HepG2 (cell line): ENCODE measurements around the gene ERLIN1. TPM values are rescaled to one million over a fixed set of nuclear protein-coding genes. Genes with fewer than 3 reads are reported as not detected.

ENCODE experiments used
- FOXP1 ChIP-seq, 2 experiments: fragments of 450-650 bp in 1 of 2; IDR thresholded peaks; 2 replicates each; pipeline ENCODE4 v1.6.1; 2017 to 2018; ENCODE audit warnings: antibody characterized with exemption in 1 of 2
- KDM1A ChIP-seq: IDR thresholded peaks from 2 replicates; pipeline ENCODE4 v1.6.1; 2016; ENCODE audit warnings: missing compliant biosample characterization
- KLF16 ChIP-seq, 2 experiments: sonication (generic) in 1 of 2; formaldehyde crosslinking in 1 of 2; IDR thresholded peaks; 2 replicates each; pipeline versions ENCODE4 v1.6.1 to v1.8.0; 2016 to 2023; ENCODE audit warnings: missing genetic modification reagents in 2 of 2, missing compliant biosample characterization in 1 of 2
- MTA3 ChIP-seq: sonication (generic); formaldehyde crosslinking; IDR thresholded peaks from 2 replicates; pipeline ENCODE4 v1.4.0; 2020; ENCODE audit warnings: missing genetic modification reagents
- NR1H2 ChIP-seq: sonication (generic); formaldehyde crosslinking; IDR thresholded peaks from 2 replicates; pipeline ENCODE4 v1.8.1; 2022; ENCODE audit warnings: low read depth, missing genetic modification reagents, borderline replicate concordance
- PLRG1 ChIP-seq: fragments of 450-650 bp; conservative IDR thresholded peaks from 2 replicates; pipeline ENCODE4 v1.6.1; 2016
- SALL1 ChIP-seq: sonication (generic); formaldehyde crosslinking; IDR thresholded peaks from 2 replicates; pipeline ENCODE4 v1.8.0; 2022; ENCODE audit warnings: mild to moderate bottlenecking, missing genetic modification reagents
- SAP130 ChIP-seq: IDR thresholded peaks from 2 replicates; pipeline ENCODE4 v1.6.1; 2016; ENCODE audit warnings: low read depth
- SMAD9 ChIP-seq: sonication (generic); formaldehyde crosslinking; IDR thresholded peaks from 2 replicates; pipeline ENCODE4 v1.5.1; 2020; ENCODE audit warnings: mild to moderate bottlenecking, missing genetic modification reagents
- ZFP36 ChIP-seq: fragments of 150-350 bp; IDR thresholded peaks from 2 replicates; pipeline ENCODE4 v1.6.1; 2018; ENCODE audit warnings: borderline replicate concordance, low read length, low read depth; ENCODE audit not compliant: partially characterized antibody
- ZFP90 ChIP-seq: sonication (generic); formaldehyde crosslinking; IDR thresholded peaks from 2 replicates; pipeline ENCODE4 v1.8.0; 2022; ENCODE audit warnings: missing genetic modification reagents, mild to moderate bottlenecking, inconsistent platforms, borderline replicate concordance
- ZNF234 ChIP-seq: sonication (generic); formaldehyde crosslinking; conservative IDR thresholded peaks from 2 replicates; pipeline ENCODE4 v1.5.1; 2020; ENCODE audit warnings: mild to moderate bottlenecking, missing genetic modification reagents
- ZNF333 ChIP-seq: sonication (generic); formaldehyde crosslinking; IDR thresholded peaks from 2 replicates; pipeline ENCODE4 v1.4.0; 2020; ENCODE audit warnings: mild to moderate bottlenecking, missing genetic modification reagents, borderline replicate concordance
- ZNF782 ChIP-seq: sonication (generic); formaldehyde crosslinking; IDR thresholded peaks from 2 replicates; pipeline ENCODE4 v1.4.0; 2020; ENCODE audit warnings: missing genetic modification reagents, mild to moderate bottlenecking, borderline replicate concordance
- polyA plus RNA-seq, 8 experiments: library from polyadenylated mRNA; depleted of rRNA in 3 of 8; stranded (reverse) in 7 of 8; unstranded in 1 of 8; fragments of >200 nt; fragmentation: Illumina TruSeq in 4 of 8; extraction: Trizol in 4 of 8; gene quantifications; 2 replicates each; pipeline versions ENCODE4 v1.2.1 to v1.2.3, GENCODE V29; 2011 to 2016; ENCODE audit warnings: low read depth in 4 of 8, missing spikeins in 1 of 8, mixed read lengths in 1 of 8; ENCODE audit not compliant: insufficient read depth in 1 of 8
- total RNA-seq, 5 experiments: library from RNA; depleted of rRNA; stranded (reverse); fragments of >200 nt; fragmentation: Illumina TruSeq; extraction: Trizol; gene quantifications; 2 replicates each; pipeline ENCODE4 v1.2.3, GENCODE V29; 2016; ENCODE audit warnings: low read depth in 1 of 5
- TF ChIP-seq, protein P1 (sequence below): sonication (generic); formaldehyde crosslinking; IDR thresholded peaks from 2 replicates; pipeline ENCODE4 v1.5.0; 2020; ENCODE audit warnings: missing genetic modification reagents
- TF ChIP-seq, protein P2 (sequence below): IDR thresholded peaks from 2 replicates; pipeline ENCODE4 v1.6.1; 2016; ENCODE audit warnings: missing compliant biosample characterization, missing genetic modification reagents, borderline replicate concordance
- TF ChIP-seq, protein P3 (sequence below): sonication (generic); formaldehyde crosslinking; IDR thresholded peaks from 2 replicates; pipeline ENCODE4 v1.8.0; 2022; ENCODE audit warnings: missing genetic modification reagents, mild to moderate bottlenecking, moderate library complexity, borderline replicate concordance
- TF ChIP-seq, protein P4 (sequence below): sonication (generic); formaldehyde crosslinking; IDR thresholded peaks from 2 replicates; pipeline ENCODE4 v1.4.0; 2020; ENCODE audit warnings: mild to moderate bottlenecking, missing genetic modification reagents
- TF ChIP-seq, protein P5 (sequence below), 2 experiments: sonication (generic) in 1 of 2; formaldehyde crosslinking in 1 of 2; IDR thresholded peaks; 2 replicates each; pipeline versions ENCODE4 v1.4.0 to v1.6.1; 2016 to 2020; ENCODE audit warnings: borderline replicate concordance in 1 of 2, low read depth in 1 of 2, mild to moderate bottlenecking in 1 of 2, missing genetic modification reagents in 1 of 2

The ERLIN1 gene
- total and polyA plus RNA-seq, 2 of the 13 experiments (the other 11 are each of a cell fraction or from before 2014, with no cell fraction given) = 56.8 to 69.3 TPM

DNA sequence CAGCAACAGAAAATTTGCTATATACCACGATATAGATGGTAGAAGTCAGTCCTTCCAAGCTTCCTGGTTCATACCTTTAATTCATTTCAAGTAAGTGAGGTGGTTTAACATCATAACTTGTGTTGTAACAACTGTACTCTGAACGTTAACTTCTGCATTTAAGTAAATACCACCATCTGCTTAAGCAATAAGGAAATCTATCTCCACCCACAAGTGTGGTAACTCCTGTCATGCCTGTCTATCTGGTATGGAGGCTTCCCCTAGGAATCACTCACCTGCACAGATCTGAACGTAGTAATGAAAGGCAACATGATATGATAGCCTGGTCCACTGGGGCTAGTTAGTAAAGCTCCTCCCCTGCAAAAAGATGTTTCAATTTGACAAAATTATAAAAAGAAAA is 2.3 kb downstream of the ERLIN1 start (continued):
- TF ChIP-seq, protein P1, sequence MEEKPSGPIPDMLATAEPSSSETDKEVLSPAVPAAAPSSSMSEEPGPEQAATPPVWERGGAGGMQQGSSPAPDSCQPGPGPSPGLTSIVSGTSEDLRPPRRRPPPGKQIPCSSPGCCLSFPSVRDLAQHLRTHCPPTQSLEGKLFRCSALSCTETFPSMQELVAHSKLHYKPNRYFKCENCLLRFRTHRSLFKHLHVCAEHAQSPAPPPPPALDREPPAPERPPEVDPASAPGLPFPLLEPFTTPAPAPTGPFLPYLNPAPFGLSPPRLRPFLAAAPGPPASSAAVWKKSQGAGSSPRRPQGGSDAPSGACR (CRISPR knock-in tag) = no peak
- TF ChIP-seq, protein P2, sequence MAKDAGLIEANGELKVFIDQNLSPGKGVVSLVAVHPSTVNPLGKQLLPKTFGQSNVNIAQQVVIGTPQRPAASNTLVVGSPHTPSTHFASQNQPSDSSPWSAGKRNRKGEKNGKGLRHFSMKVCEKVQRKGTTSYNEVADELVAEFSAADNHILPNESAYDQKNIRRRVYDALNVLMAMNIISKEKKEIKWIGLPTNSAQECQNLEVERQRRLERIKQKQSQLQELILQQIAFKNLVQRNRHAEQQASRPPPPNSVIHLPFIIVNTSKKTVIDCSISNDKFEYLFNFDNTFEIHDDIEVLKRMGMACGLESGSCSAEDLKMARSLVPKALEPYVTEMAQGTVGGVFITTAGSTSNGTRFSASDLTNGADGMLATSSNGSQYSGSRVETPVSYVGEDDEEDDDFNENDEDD (CRISPR knock-in tag) = no peak
- peak; percentile 21; the same call in 1 of the 2 replicates for TF ChIP-seq SALL1 (CRISPR knock-in tag)
- no peak for TF ChIP-seq FOXP1 (IDR thresholded peaks at IDR 0.05)
- TF ChIP-seq FOXP1 (CRISPR knock-in tag; IDR thresholded peaks at IDR 0.05) = peak; percentile 24; the same call in 1 of the 2 replicates
- peak in 1 of 2 experiments; percentile 74; a peak in 2 of 4 replicates for TF ChIP-seq KLF16 (CRISPR knock-in tag; IDR thresholded peaks at IDR 0.05)
- TF ChIP-seq, protein P3, sequence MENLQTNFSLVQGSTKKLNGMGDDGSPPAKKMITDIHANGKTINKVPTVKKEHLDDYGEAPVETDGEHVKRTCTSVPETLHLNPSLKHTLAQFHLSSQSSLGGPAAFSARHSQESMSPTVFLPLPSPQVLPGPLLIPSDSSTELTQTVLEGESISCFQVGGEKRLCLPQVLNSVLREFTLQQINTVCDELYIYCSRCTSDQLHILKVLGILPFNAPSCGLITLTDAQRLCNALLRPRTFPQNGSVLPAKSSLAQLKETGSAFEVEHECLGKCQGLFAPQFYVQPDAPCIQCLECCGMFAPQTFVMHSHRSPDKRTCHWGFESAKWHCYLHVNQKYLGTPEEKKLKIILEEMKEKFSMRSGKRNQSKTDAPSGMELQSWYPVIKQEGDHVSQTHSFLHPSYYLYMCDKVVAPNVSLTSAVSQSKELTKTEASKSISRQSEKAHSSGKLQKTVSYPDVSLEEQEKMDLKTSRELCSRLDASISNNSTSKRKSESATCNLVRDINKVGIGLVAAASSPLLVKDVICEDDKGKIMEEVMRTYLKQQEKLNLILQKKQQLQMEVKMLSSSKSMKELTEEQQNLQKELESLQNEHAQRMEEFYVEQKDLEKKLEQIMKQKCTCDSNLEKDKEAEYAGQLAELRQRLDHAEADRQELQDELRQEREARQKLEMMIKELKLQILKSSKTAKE (CRISPR knock-in tag) = no peak
- no peak for TF ChIP-seq NR1H2
- no peak for TF ChIP-seq ZFP90
- no peak for TF ChIP-seq MTA3 (CRISPR knock-in tag)
- TF ChIP-seq ZNF333 (CRISPR knock-in tag) = no peak
- no peak for TF ChIP-seq ZFP36
- TF ChIP-seq KDM1A (CRISPR knock-in tag) = no peak
- TF ChIP-seq, protein P4, sequence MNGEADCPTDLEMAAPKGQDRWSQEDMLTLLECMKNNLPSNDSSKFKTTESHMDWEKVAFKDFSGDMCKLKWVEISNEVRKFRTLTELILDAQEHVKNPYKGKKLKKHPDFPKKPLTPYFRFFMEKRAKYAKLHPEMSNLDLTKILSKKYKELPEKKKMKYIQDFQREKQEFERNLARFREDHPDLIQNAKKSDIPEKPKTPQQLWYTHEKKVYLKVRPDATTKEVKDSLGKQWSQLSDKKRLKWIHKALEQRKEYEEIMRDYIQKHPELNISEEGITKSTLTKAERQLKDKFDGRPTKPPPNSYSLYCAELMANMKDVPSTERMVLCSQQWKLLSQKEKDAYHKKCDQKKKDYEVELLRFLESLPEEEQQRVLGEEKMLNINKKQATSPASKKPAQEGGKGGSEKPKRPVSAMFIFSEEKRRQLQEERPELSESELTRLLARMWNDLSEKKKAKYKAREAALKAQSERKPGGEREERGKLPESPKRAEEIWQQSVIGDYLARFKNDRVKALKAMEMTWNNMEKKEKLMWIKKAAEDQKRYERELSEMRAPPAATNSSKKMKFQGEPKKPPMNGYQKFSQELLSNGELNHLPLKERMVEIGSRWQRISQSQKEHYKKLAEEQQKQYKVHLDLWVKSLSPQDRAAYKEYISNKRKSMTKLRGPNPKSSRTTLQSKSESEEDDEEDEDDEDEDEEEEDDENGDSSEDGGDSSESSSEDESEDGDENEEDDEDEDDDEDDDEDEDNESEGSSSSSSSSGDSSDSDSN (CRISPR knock-in tag) = no peak
- TF ChIP-seq SAP130 (CRISPR knock-in tag) = peak; percentile 66
- TF ChIP-seq ZNF234 (CRISPR knock-in tag) = no peak
- TF ChIP-seq ZNF782 (CRISPR knock-in tag) = no peak
- no peak for TF ChIP-seq PLRG1
- TF ChIP-seq, protein P5, sequence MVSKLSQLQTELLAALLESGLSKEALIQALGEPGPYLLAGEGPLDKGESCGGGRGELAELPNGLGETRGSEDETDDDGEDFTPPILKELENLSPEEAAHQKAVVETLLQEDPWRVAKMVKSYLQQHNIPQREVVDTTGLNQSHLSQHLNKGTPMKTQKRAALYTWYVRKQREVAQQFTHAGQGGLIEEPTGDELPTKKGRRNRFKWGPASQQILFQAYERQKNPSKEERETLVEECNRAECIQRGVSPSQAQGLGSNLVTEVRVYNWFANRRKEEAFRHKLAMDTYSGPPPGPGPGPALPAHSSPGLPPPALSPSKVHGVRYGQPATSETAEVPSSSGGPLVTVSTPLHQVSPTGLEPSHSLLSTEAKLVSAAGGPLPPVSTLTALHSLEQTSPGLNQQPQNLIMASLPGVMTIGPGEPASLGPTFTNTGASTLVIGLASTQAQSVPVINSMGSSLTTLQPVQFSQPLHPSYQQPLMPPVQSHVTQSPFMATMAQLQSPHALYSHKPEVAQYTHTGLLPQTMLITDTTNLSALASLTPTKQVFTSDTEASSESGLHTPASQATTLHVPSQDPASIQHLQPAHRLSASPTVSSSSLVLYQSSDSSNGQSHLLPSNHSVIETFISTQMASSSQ (IDR thresholded peaks at IDR 0.05; ENCODE audit: low read depth) = no peak
- TF ChIP-seq, protein P5 (CRISPR knock-in tag; IDR thresholded peaks at IDR 0.05; ENCODE audit: borderline replicate concordance) = no peak
- TF ChIP-seq SMAD9 = no peak
